Choroid plexus epithelial cell (primary cell): Measurements from ENCODE around the gene ANTXR1.
"Not testable (repeated sequence)": the region's sequence is repeated elsewhere in the genome, so short reads cannot be mapped to it uniquely, and the experiment has no call there.

Source experiments
- DNase-seq: peaks from one replicate; pipeline ENCODE4 v3.0.0-alpha.2; 2010; ENCODE audit warnings: low read depth
- H3K4me3 ChIP-seq: 2 replicates; pipeline ENCODE4 v1.5.1; 2011; ENCODE audit warnings: low read depth, mild to moderate bottlenecking, control low read depth, low read length, moderate library complexity
- TF ChIP-seq, protein P1 (sequence below): conservative IDR thresholded peaks from 2 replicates; pipeline ENCODE4 v1.5.1; 2011; ENCODE audit warnings: low read depth, mild to moderate bottlenecking, control low read depth, inconsistent platforms, low read length, moderate library complexity

Gene ANTXR1

DNA sequence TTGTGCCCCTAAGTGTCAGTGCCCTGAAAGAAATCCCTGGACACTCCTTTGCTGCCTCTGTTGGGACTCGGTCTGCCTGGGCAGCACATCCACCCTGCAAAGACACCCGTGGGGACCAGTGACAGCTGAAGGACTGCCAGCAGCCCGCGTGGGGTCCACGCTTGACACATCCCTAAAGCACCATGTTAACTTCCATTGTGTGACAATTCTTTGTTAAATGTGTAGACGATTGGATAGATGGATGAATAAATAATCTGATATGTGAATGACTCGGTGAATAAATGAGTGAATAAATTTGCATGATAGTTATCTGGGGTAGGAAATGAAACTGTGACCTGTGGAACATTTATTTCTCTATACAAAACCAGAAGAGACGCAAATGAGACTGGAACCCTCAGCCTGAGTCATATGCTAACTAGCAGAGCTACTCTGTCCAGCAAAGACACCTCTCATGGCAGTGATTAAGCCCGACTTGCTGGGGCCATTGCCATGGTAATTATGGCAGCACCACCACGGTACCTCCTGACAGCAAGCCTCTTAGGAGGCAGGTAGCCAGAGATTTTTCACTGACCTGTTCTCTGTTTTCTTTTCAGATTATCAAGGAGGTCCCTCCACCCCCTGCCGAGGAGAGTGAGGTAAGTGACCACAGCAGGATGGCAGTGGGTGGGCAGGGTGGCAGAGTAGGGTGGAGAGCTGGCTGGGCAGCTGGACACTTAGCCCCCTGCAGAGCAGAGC lies 156.8 kb downstream of the ANTXR1 start:
- H3K4me3 ChIP-seq: no peak overlapping the region
- no peak for DNase-seq
- TF ChIP-seq, protein P1, sequence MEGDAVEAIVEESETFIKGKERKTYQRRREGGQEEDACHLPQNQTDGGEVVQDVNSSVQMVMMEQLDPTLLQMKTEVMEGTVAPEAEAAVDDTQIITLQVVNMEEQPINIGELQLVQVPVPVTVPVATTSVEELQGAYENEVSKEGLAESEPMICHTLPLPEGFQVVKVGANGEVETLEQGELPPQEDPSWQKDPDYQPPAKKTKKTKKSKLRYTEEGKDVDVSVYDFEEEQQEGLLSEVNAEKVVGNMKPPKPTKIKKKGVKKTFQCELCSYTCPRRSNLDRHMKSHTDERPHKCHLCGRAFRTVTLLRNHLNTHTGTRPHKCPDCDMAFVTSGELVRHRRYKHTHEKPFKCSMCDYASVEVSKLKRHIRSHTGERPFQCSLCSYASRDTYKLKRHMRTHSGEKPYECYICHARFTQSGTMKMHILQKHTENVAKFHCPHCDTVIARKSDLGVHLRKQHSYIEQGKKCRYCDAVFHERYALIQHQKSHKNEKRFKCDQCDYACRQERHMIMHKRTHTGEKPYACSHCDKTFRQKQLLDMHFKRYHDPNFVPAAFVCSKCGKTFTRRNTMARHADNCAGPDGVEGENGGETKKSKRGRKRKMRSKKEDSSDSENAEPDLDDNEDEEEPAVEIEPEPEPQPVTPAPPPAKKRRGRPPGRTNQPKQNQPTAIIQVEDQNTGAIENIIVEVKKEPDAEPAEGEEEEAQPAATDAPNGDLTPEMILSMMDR: no peak

GRCh38 chr2:69170661-69171060 lies 157.7 kb downstream of the ANTXR1 start:
- no peak for DNase-seq
- TF ChIP-seq, protein P1: no peak
- H3K4me3 ChIP-seq: no peak overlapping the region

DNA sequence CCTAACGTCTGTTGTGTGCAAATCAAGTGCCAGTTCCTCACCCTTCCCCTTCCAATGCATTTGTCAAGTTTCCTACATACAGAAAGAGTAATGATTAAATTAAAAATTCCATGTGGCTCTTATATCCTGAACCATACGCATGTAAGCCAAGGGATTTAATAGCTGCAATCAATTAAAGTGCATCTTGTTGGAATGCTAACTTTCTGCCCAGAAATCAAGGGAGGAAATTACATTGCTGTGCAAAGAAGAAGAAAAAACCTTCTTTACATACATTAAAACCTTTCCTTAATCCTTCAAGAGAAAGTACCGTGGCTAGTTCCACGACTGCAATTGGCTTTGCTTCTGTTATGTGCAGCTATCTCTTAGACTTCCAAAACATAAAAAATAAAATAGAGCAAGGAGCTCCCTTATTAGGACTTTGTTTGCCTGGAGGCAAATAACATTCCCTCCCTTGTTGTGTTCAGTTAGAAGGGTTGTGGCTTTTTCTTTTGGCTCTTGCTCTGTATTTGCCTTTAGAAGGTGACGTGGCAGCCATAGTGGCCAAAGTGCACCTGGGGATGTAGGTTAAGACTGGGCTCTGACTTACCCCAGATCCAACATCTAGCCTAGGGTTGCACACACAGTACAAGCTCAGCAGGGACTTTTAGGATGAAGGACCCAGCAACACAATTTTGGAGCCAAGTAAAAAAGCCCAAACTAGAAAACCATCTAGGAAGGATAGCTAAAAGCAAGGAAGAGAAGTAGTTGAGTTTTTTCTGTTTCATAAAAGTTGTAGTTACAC lies 158.3 kb downstream of the ANTXR1 start:
- no peak overlapping the region for H3K4me3 ChIP-seq
- DNase-seq: no peak
- TF ChIP-seq, protein P1: no peak

DNA sequence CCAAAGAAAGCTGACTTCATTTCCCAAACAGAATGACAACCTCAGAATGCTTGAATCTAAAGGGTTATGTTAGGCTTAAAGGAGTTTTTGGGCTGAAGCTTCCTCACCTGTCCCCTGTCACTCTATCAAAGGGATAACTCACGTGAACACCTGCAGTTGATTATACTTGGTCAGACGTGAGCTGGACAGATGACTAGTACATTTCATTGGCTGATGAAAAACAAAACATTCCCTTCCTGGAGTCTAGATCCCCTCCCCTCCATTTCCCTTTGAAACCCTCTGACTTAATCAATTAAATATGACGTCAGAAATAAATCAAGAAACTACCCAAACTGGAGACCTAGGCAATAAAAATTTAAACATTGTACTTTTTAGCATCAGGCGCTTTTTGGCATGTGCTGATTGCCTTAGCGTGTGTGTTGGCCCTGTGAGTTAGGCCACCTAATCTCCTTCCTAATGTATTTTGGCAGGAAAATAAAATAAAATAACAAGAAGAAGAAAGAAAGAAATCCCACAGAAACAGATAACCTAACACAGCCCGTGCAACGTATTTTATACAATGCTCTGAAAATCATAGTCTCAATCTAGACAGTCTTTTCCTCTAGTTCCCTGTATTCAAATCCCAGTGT lies 159.0 kb downstream of the ANTXR1 start:
- TF ChIP-seq, protein P1: no peak
- DNase-seq: no peak

GRCh38 chr2:69173706-69174105 lies 160.7 kb downstream of the ANTXR1 start:
- TF ChIP-seq, protein P1: peak; percentile 15
- H3K4me3 ChIP-seq: no peak overlapping the region
- DNase-seq: no peak

More for the DNA sequence above, 159.0 kb downstream of the ANTXR1 start:
- H3K4me3 ChIP-seq: no peak overlapping the region

DNA sequence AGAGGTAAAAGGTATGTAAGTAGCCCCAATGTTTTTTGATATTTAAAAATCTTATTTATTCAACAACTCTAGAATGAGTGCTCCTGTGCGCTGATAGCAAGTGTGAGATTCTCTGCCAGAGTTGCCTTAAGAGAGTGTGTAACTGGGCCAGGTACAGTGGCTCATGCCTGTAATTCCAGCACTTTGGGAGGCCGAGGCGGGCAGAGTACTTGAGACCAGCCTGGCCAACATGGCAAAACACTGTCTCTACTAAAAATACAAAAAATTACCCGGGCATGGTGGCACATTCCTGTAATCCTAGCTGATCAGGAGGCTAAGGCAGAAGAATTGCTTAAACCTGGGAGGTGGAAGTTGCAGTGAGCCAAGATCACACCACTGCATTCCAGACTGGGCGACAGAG lies 161.2 kb downstream of the ANTXR1 start:
- DNase-seq, H3K4me3 ChIP-seq: not testable (repeated sequence)
